Measurements from ENCODE around the gene FSCN2. TPM values are rescaled to one million over a fixed set of nuclear protein-coding genes. Genes with fewer than 3 reads are reported as not detected.

The FSCN2 gene
- total RNA-seq, 6 experiments from 2014 or later = 0.22 TPM; not detected in 5

DNA sequence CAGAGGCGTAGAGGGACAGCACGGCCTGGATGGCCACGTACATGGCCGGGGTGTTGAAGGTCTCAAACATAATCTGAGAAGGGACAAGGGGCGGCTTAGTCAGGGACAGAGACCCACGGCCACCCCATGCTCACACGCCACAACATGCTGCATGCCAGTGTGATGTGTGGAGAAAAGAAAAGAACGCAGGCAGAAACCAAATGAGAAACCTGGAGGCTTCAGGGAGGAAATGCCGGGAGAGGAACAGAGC is 16.7 kb upstream of the FSCN2 start:
- no peak for ATAC-seq
- H3K36me3 ChIP-seq = peaks cover 12 to 21% (median 20%) of the 10 kb centered on the region in 4 donors
- H3K9me3 ChIP-seq = no peaks in the 10 kb centered on the region
- H3K27ac ChIP-seq = peak overlapping the region; percentile 88 to 99 (median 92)
- H3K4me3 ChIP-seq = peak overlapping the region; percentile 91 to 95 (median 93)
- TF ChIP-seq POLR2A (IDR thresholded peaks at IDR 0.05) = no peak
- TF ChIP-seq, protein P1, sequence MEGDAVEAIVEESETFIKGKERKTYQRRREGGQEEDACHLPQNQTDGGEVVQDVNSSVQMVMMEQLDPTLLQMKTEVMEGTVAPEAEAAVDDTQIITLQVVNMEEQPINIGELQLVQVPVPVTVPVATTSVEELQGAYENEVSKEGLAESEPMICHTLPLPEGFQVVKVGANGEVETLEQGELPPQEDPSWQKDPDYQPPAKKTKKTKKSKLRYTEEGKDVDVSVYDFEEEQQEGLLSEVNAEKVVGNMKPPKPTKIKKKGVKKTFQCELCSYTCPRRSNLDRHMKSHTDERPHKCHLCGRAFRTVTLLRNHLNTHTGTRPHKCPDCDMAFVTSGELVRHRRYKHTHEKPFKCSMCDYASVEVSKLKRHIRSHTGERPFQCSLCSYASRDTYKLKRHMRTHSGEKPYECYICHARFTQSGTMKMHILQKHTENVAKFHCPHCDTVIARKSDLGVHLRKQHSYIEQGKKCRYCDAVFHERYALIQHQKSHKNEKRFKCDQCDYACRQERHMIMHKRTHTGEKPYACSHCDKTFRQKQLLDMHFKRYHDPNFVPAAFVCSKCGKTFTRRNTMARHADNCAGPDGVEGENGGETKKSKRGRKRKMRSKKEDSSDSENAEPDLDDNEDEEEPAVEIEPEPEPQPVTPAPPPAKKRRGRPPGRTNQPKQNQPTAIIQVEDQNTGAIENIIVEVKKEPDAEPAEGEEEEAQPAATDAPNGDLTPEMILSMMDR (IDR thresholded peaks at IDR 0.05) = no peak
- 1% methylated on average over 9 of the region's 9 CpGs for WGBS (ENCODE audit: insufficient coverage, low coverage, low lambda C conversion rate, missing lambda C conversion rate)
- intact Hi-C loops (cut with DNase I) = no loop called here
- DNase-seq = no peak
- H3K4me1 ChIP-seq = peaks cover 0 to 41% (median 4%) of the 10 kb centered on the region in 4 donors
- no peaks in the 10 kb centered on the region for H3K27me3 ChIP-seq

DNA sequence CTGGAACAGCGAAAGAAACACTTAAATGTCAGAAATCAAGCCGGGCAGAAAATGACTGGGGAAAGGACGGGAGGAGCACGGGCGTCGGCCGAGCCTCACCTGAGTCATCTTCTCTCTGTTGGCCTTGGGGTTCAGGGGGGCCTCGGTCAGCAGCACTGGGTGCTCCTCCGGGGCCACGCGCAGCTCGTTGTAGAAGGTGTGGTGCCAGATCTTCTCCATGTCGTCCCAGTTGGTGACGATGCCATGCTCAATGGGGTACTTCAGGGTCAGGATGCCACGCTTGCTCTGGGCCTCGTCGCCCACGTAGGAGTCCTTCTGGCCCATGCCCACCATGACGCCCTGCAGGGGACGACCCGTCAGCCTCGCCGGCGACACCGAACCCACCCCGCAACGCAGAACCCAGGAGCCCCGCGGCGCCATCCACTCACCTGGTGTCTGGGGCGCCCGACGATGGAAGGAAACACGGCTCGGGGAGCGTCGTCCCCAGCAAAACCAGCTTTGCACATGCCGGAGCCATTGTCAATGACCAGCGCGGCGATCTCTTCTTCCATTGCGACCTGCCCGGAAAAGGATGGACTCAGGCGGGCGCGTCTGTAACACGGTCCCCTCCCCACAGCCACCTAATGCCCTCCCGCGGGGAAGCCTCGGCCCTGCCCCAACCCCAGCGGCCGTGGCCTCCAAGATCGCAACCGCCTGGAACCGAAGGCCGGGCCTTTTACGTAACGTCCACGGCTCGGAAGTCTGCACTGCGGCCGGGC is 16.2 kb upstream of the FSCN2 start:
- TF ChIP-seq, protein P1 (IDR thresholded peaks at IDR 0.05) = no peak
- no peak for TF ChIP-seq POLR2A (IDR thresholded peaks at IDR 0.05)
- peaks cover 0 to 41% (median 4%) of the 10 kb centered on the region in 4 donors for H3K4me1 ChIP-seq
- peak overlapping the region; percentile 88 to 99 (median 92) for H3K27ac ChIP-seq
- H3K9me3 ChIP-seq = no peaks in the 10 kb centered on the region
- peak; percentile 42 to 71 (median 55) for DNase-seq
- under 1% methylated on average over 23 of the region's 62 CpGs for WGBS (ENCODE audit: insufficient coverage, low coverage, low lambda C conversion rate, missing lambda C conversion rate)
- no peaks in the 10 kb centered on the region for H3K27me3 ChIP-seq
- H3K36me3 ChIP-seq = peaks cover 12 to 21% (median 20%) of the 10 kb centered on the region in 4 donors
- peak in 2 of 4 donors; percentile 4 to 10 for ATAC-seq
- intact Hi-C loops (cut with DNase I) = no loop called here
- H3K4me3 ChIP-seq = peak overlapping the region; percentile 91 to 95 (median 93)

DNA sequence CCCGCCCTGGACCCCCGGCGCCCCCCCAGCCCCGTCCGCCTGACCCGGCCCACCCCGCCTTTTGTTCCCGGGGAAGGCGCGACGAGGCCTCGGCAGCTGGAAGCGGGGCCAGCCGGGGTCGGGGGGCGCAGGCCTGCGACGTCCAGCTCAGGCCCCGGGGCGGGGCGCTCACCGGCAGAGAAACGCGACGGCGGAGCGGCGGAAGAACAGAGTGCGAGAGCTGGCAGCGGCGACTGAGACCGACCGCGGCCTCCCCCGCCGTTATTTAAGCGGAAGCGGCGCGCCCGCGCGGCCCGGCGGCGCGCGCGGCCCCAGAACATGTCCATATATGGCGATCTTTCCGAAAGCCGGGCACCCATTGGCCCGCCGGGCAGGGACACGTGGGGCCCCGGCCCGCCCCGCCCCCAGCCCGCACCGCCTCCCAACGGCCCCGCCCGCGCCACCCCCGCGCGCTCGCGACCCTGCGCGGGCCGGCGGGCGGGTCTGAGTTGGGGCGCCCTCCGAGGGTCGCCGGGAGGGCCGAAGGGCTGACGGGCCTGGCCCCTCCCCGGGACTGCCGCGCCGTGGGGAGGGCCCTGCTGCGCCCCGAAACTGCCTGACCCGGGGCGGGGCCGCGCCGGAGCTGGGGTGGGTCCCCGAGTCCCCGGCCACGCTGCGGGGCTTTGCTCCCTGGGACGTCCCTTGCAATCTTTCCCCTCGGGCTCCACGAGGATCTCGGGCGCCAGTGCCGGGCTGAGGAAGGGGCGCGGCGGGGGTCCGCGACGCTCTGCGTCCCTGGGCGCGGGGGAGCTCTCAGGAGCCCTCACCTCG is 15.4 kb upstream of the FSCN2 start, which contains the start of gene ACTG1:
Gene ACTG1, minus strand, starts transcription at position 238 of the 810 bp plus-strand sequence. CDS start 445 bp downstream, outside the sequence.
- Histone ChIP-seq H3K36me3 (peaks cover 12 to 21% (median 20%) of the 10 kb centered on the region in 4 donors), H3K4me3 (peak within 1 kb of the TSS; percentile 93 to 96 (median 95)), H3K9me3 (no peaks in the 10 kb centered on the region), H3K4me1 (peaks cover 0 to 41% (median 4%) of the 10 kb centered on the region in 4 donors), H3K27ac (peak within 1 kb of the TSS; percentile 99 to 100 (median 99)), H3K27me3 (no peaks in the 10 kb centered on the region)
- intact Hi-C loops (cut with DNase I) = no loop called here
- peak; percentile 94 to 95 (median 95) for DNase-seq
- TF ChIP-seq, protein P1 (IDR thresholded peaks at IDR 0.05) = no peak
- peak; percentile 98 for TF ChIP-seq POLR2A (IDR thresholded peaks at IDR 0.05)
- no CpG with 5 or more reads among the region's 111 CpGs for WGBS (ENCODE audit: insufficient coverage, low coverage, low lambda C conversion rate, missing lambda C conversion rate)
- peak; percentile 53 to 80 (median 74) for ATAC-seq

DNA sequence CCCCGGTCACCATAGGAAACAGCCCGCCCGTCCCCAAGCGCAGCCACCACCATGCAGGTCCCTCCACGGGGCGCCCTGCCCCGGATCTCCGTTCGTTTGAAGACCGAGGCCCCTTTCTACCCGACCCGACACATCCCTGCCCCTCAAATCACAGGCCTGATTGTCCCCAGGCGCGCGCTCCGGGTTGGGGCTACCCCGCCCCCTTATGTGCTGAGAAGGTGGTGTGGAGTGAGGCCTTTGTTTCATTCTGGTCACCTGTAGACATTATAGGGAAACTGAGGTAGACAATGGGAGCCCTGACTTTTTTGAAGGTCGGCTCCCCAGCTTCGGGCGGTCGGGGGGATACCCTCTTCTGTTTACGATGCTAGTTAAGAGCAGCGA is 14.8 kb upstream of the FSCN2 start:
- TF ChIP-seq POLR2A (IDR thresholded peaks at IDR 0.05) = no peak
- TF ChIP-seq, protein P1 (IDR thresholded peaks at IDR 0.05) = no peak
- DNase-seq = peak; percentile 66 to 77 (median 68)
- Histone ChIP-seq H3K4me1 (peaks cover 0 to 41% (median 4%) of the 10 kb centered on the region in 4 donors), H3K9me3 (no peaks in the 10 kb centered on the region), H3K27me3 (no peaks in the 10 kb centered on the region), H3K27ac (peak overlapping the region; percentile 99 to 100 (median 99)), H3K36me3 (peaks cover 12 to 21% (median 20%) of the 10 kb centered on the region in 4 donors), H3K4me3 (peak overlapping the region; percentile 82 to 96 (median 95))
- intact Hi-C loops (cut with DNase I) = no loop called here
- peak; percentile 19 to 40 (median 24) for ATAC-seq
- 0% methylated on average over 4 of the region's 23 CpGs for WGBS (ENCODE audit: insufficient coverage, low coverage, low lambda C conversion rate, missing lambda C conversion rate)
